ENCODE data around the gene CALHM2.

The CALHM2 gene

GRCh38 chr10:103475437-103475836, 23.3 kb upstream of the CALHM2 start:
- Histone ChIP-seq H3K36me3 (ENCODE audit: control insufficient read depth, insufficient read depth, low read length) (no peaks in the 10 kb centered on the region), H3K27ac (ENCODE audit: low read length) (no peak overlapping the region), H3K4me1 (ENCODE audit: control insufficient read depth, insufficient read depth, low read length) (peaks cover 6% of the 10 kb centered on the region), H3K9me3 (ENCODE audit: control insufficient read depth, insufficient read depth, low read length) (no peaks in the 10 kb centered on the region), H3K4me3 (ENCODE audit: low read length) (no peak overlapping the region), H3K27me3 (ENCODE audit: control insufficient read depth, insufficient read depth, low read length) (no peaks in the 10 kb centered on the region)
- WGBS (ENCODE audit: insufficient coverage, insufficient read length): no CpG with 5 or more reads among the region's 4 CpGs
- no peak for DNase-seq (ENCODE audit: low read depth, low spot score)

GRCh38 chr10:103474077-103474476, 21.9 kb upstream of the CALHM2 start:
- 100% methylated on average over 3 of the region's 3 CpGs for WGBS (ENCODE audit: insufficient coverage, insufficient read length)
- Histone ChIP-seq H3K4me1 (ENCODE audit: control insufficient read depth, insufficient read depth, low read length) (peaks cover 6% of the 10 kb centered on the region), H3K27ac (ENCODE audit: low read length) (no peak overlapping the region)

GRCh38 chr10:103473261-103473671, 21.1 kb upstream of the CALHM2 start:
- H3K27me3 ChIP-seq (ENCODE audit: control insufficient read depth, insufficient read depth, low read length): no peaks in the 10 kb centered on the region
- H3K27ac ChIP-seq (ENCODE audit: low read length): no peak overlapping the region
- no peaks in the 10 kb centered on the region for H3K9me3 ChIP-seq (ENCODE audit: control insufficient read depth, insufficient read depth, low read length)
- DNase-seq (ENCODE audit: low read depth, low spot score): no peak
- H3K4me1 ChIP-seq (ENCODE audit: control insufficient read depth, insufficient read depth, low read length): peaks cover 6% of the 10 kb centered on the region
- no peaks in the 10 kb centered on the region for H3K36me3 ChIP-seq (ENCODE audit: control insufficient read depth, insufficient read depth, low read length)
- H3K4me3 ChIP-seq (ENCODE audit: low read length): no peak overlapping the region
- no CpG with 5 or more reads among the region's 32 CpGs for WGBS (ENCODE audit: insufficient coverage, insufficient read length)

More at GRCh38 chr10:103474077-103474476, 21.9 kb upstream of the CALHM2 start:
- Histone ChIP-seq H3K36me3 (ENCODE audit: control insufficient read depth, insufficient read depth, low read length) (no peaks in the 10 kb centered on the region), H3K9me3 (ENCODE audit: control insufficient read depth, insufficient read depth, low read length) (no peaks in the 10 kb centered on the region), H3K4me3 (ENCODE audit: low read length) (no peak overlapping the region), H3K27me3 (ENCODE audit: control insufficient read depth, insufficient read depth, low read length) (no peaks in the 10 kb centered on the region)
- no peak for DNase-seq (ENCODE audit: low read depth, low spot score)

- WGBS (ENCODE audit: insufficient coverage, insufficient read length): no CpG with 5 or more reads among the region's 2 CpGs
- Histone ChIP-seq H3K27ac (ENCODE audit: low read length) (no peak overlapping the region), H3K9me3 (ENCODE audit: control insufficient read depth, insufficient read depth, low read length) (no peaks in the 10 kb centered on the region), H3K27me3 (ENCODE audit: control insufficient read depth, insufficient read depth, low read length) (no peaks in the 10 kb centered on the region), H3K4me3 (ENCODE audit: low read length) (no peak overlapping the region), H3K36me3 (ENCODE audit: control insufficient read depth, insufficient read depth, low read length) (no peaks in the 10 kb centered on the region), H3K4me1 (ENCODE audit: control insufficient read depth, insufficient read depth, low read length) (peaks cover 6% of the 10 kb centered on the region)
- DNase-seq (ENCODE audit: low read depth, low spot score): no peak
These were observed 19.8 kb upstream of the CALHM2 start for GRCh38 chr10:103472005-103472404.

GRCh38 chr10:103470761-103471653, 18.8 kb upstream of the CALHM2 start:
- Histone ChIP-seq H3K36me3 (ENCODE audit: control insufficient read depth, insufficient read depth, low read length) (no peaks in the 10 kb centered on the region), H3K4me1 (ENCODE audit: control insufficient read depth, insufficient read depth, low read length) (peaks cover 4% of the 10 kb centered on the region; the same call in 1 of the 2 replicates), H3K4me3 (ENCODE audit: low read length) (no peak overlapping the region), H3K27me3 (ENCODE audit: control insufficient read depth, insufficient read depth, low read length) (no peaks in the 10 kb centered on the region), H3K9me3 (ENCODE audit: control insufficient read depth, insufficient read depth, low read length) (no peaks in the 10 kb centered on the region), H3K27ac (ENCODE audit: low read length) (no peak overlapping the region)
- no peak for DNase-seq (ENCODE audit: low read depth, low spot score)
- WGBS (ENCODE audit: insufficient coverage, insufficient read length): no CpG with 5 or more reads among the region's 14 CpGs

GRCh38 chr10:103469201-103469600, 17.0 kb upstream of the CALHM2 start:
- H3K27ac ChIP-seq (ENCODE audit: low read length): no peak overlapping the region
- no CpG with 5 or more reads among the region's 5 CpGs for WGBS (ENCODE audit: insufficient coverage, insufficient read length)
- H3K4me1 ChIP-seq (ENCODE audit: control insufficient read depth, insufficient read depth, low read length): peaks cover 4% of the 10 kb centered on the region; the same call in 1 of the 2 replicates
- no peaks in the 10 kb centered on the region for H3K9me3 ChIP-seq (ENCODE audit: control insufficient read depth, insufficient read depth, low read length)
- H3K4me3 ChIP-seq (ENCODE audit: low read length): no peak overlapping the region
- no peaks in the 10 kb centered on the region for H3K36me3 ChIP-seq (ENCODE audit: control insufficient read depth, insufficient read depth, low read length)
- no peaks in the 10 kb centered on the region for H3K27me3 ChIP-seq (ENCODE audit: control insufficient read depth, insufficient read depth, low read length)
- DNase-seq (ENCODE audit: low read depth, low spot score): no peak

GRCh38 chr10:103467406-103467805, 15.2 kb upstream of the CALHM2 start:
- Histone ChIP-seq H3K27me3 (ENCODE audit: control insufficient read depth, insufficient read depth, low read length) (no peaks in the 10 kb centered on the region), H3K4me1 (ENCODE audit: control insufficient read depth, insufficient read depth, low read length) (peaks cover 4% of the 10 kb centered on the region; the same call in 1 of the 2 replicates), H3K9me3 (ENCODE audit: control insufficient read depth, insufficient read depth, low read length) (no peaks in the 10 kb centered on the region)

GRCh38 chr10:103466734-103467133, 14.6 kb upstream of the CALHM2 start:
- no peaks in the 10 kb centered on the region for H3K27me3 ChIP-seq (ENCODE audit: control insufficient read depth, insufficient read depth, low read length)
- no peak overlapping the region for H3K4me3 ChIP-seq (ENCODE audit: low read length)
- WGBS (ENCODE audit: insufficient coverage, insufficient read length): no CpG with 5 or more reads among the region's 3 CpGs
- H3K36me3 ChIP-seq (ENCODE audit: control insufficient read depth, insufficient read depth, low read length): no peaks in the 10 kb centered on the region
- H3K9me3 ChIP-seq (ENCODE audit: control insufficient read depth, insufficient read depth, low read length): no peaks in the 10 kb centered on the region
- 0 out of 2 replicates have a peak, but pooled peaks cover 2% of the 10 kb centered on the region for H3K4me1 ChIP-seq (ENCODE audit: control insufficient read depth, insufficient read depth, low read length)
- DNase-seq (ENCODE audit: low read depth, low spot score): no peak
- no peak overlapping the region for H3K27ac ChIP-seq (ENCODE audit: low read length)

More at GRCh38 chr10:103467406-103467805, 15.2 kb upstream of the CALHM2 start:
- Histone ChIP-seq H3K4me3 (ENCODE audit: low read length) (no peak overlapping the region), H3K36me3 (ENCODE audit: control insufficient read depth, insufficient read depth, low read length) (no peaks in the 10 kb centered on the region), H3K27ac (ENCODE audit: low read length) (no peak overlapping the region)
- WGBS (ENCODE audit: insufficient coverage, insufficient read length): no CpG with 5 or more reads among the region's 7 CpGs
- DNase-seq (ENCODE audit: low read depth, low spot score): no peak

- Histone ChIP-seq H3K4me3 (ENCODE audit: low read length) (no peak overlapping the region), H3K27me3 (ENCODE audit: control insufficient read depth, insufficient read depth, low read length) (no peaks in the 10 kb centered on the region), H3K36me3 (ENCODE audit: control insufficient read depth, insufficient read depth, low read length) (no peaks in the 10 kb centered on the region), H3K9me3 (ENCODE audit: control insufficient read depth, insufficient read depth, low read length) (no peaks in the 10 kb centered on the region), H3K4me1 (ENCODE audit: control insufficient read depth, insufficient read depth, low read length) (no peaks in the 10 kb centered on the region), H3K27ac (ENCODE audit: low read length) (no peak overlapping the region)
- DNase-seq (ENCODE audit: low read depth, low spot score): no peak
- no CpG with 5 or more reads among the region's 14 CpGs for WGBS (ENCODE audit: insufficient coverage, insufficient read length)
These were observed 13.4 kb upstream of the CALHM2 start for GRCh38 chr10:103465411-103466179.

- no peak for DNase-seq (ENCODE audit: low read depth, low spot score)
- Histone ChIP-seq H3K4me3 (ENCODE audit: low read length) (no peak overlapping the region), H3K9me3 (ENCODE audit: control insufficient read depth, insufficient read depth, low read length) (no peaks in the 10 kb centered on the region), H3K27me3 (ENCODE audit: control insufficient read depth, insufficient read depth, low read length) (no peaks in the 10 kb centered on the region), H3K27ac (ENCODE audit: low read length) (no peak overlapping the region), H3K36me3 (ENCODE audit: control insufficient read depth, insufficient read depth, low read length) (no peaks in the 10 kb centered on the region), H3K4me1 (ENCODE audit: control insufficient read depth, insufficient read depth, low read length) (0 out of 2 replicates have a peak, but pooled peaks cover 2% of the 10 kb centered on the region)
- no CpG with 5 or more reads among the region's 4 CpGs for WGBS (ENCODE audit: insufficient coverage, insufficient read length)
These were observed 11.3 kb upstream of the CALHM2 start for GRCh38 chr10:103463499-103463898.
